Activated CD8-positive, alpha-beta memory T cell treated with anti-CD3 and anti-CD28 coated beads for 1 hour (primary cell): Measurements from ENCODE around the gene IL1F10.
"Not testable (repeated sequence)": the region's sequence is repeated elsewhere in the genome, so short reads cannot be mapped to it uniquely, and the experiment has no call there.

Experiments
- DNase-seq, 2 donors: peaks; one replicate each; pipeline ENCODE4 v3.0.0-alpha.2; 2020; ENCODE audit warnings: low read depth in 1 of 2; ENCODE audit errors: extremely low read depth in 1 of 2

Gene IL1F10

GRCh38 chr2:113080134-113080533, 12.4 kb downstream of the IL1F10 start:
- no peak for DNase-seq

GRCh38 chr2:113081488-113082210, 13.9 kb downstream of the IL1F10 start:
- DNase-seq: no peak

GRCh38 chr2:113083296-113083695, 15.5 kb downstream of the IL1F10 start:
- DNase-seq: no peak

GRCh38 chr2:113084249-113085000, 16.7 kb downstream of the IL1F10 start:
- DNase-seq: no peak

- no peak for DNase-seq
Measured at GRCh38 chr2:113085542-113085941, 17.8 kb downstream of the IL1F10 start.

GRCh38 chr2:113088213-113088992, 20.6 kb downstream of the IL1F10 start:
- DNase-seq: no peak

GRCh38 chr2:113089916-113090315, 22.1 kb downstream of the IL1F10 start:
- no peak for DNase-seq

- DNase-seq: no peak
Measured at GRCh38 chr2:113091231-113091896, 23.6 kb downstream of the IL1F10 start.

GRCh38 chr2:113092864-113093612, 25.3 kb downstream of the IL1F10 start:
- DNase-seq: no peak

GRCh38 chr2:113093613-113093977, 25.8 kb downstream of the IL1F10 start:
- no peak for DNase-seq

GRCh38 chr2:113096306-113096705, 28.5 kb downstream of the IL1F10 start:
- DNase-seq: not testable (repeated sequence)

GRCh38 chr2:113096842-113097618, 29.3 kb downstream of the IL1F10 start:
- not testable (repeated sequence) for DNase-seq

GRCh38 chr2:113098041-113098440, 30.3 kb downstream of the IL1F10 start:
- no peak for DNase-seq

- DNase-seq: no peak
Measured at GRCh38 chr2:113098532-113098931, 30.8 kb downstream of the IL1F10 start.

GRCh38 chr2:113102133-113102532, 34.4 kb downstream of the IL1F10 start:
- no peak for DNase-seq

GRCh38 chr2:113103277-113103676, 35.5 kb downstream of the IL1F10 start:
- no peak for DNase-seq

GRCh38 chr2:113104054-113104611, 36.4 kb downstream of the IL1F10 start:
- DNase-seq: no peak

- no peak for DNase-seq
Measured at GRCh38 chr2:113105047-113105785, 37.4 kb downstream of the IL1F10 start.

GRCh38 chr2:113111121-113111520, 43.4 kb downstream of the IL1F10 start:
- no peak for DNase-seq
